ENCODE measurements around the gene TRIO.
A peak's percentile ranks its signal among the peaks of the same experiment; 100 is the strongest.

TRIO gene

GRCh38 chr5:14264605-14265316, 121.6 kb downstream of the TRIO start:
- Histone ChIP-seq H3K27ac (no peak overlapping the region), H2AFZ (no peak overlapping the region), H3K9me3 (ENCODE audit: control insufficient read depth, low read length) (no peaks in the 10 kb centered on the region), H3K27me3 (ENCODE audit: control insufficient read depth, insufficient read depth, low read length) (no peaks in the 10 kb centered on the region), H3K4me2 (ENCODE audit: low read length) (peak overlapping the region; percentile 41), H3K4me3 (ENCODE audit: low read depth, low read length) (peak overlapping the region; percentile 20), H3K79me2 (peaks cover 9% of the 10 kb centered on the region), H3K9ac (no peak overlapping the region), H3K36me3 (ENCODE audit: control insufficient read depth, insufficient read depth, low read length) (no peaks in the 10 kb centered on the region), H3K4me1 (peaks cover 15% of the 10 kb centered on the region)
- no peak for TF ChIP-seq CTCF (IDR thresholded peaks at IDR 0.05)

GRCh38 chr5:14265570-14265969, 122.4 kb downstream of the TRIO start:
- Histone ChIP-seq H2AFZ (no peak overlapping the region), H3K27me3 (ENCODE audit: control insufficient read depth, insufficient read depth, low read length) (no peaks in the 10 kb centered on the region), H3K27ac (no peak overlapping the region), H3K4me3 (ENCODE audit: low read depth, low read length) (no peak overlapping the region), H3K36me3 (ENCODE audit: control insufficient read depth, insufficient read depth, low read length) (no peaks in the 10 kb centered on the region), H3K4me2 (ENCODE audit: low read length) (no peak overlapping the region), H3K4me1 (peaks cover 22% of the 10 kb centered on the region), H3K79me2 (peaks cover 14% of the 10 kb centered on the region), H3K9me3 (ENCODE audit: control insufficient read depth, low read length) (no peaks in the 10 kb centered on the region), H3K9ac (no peak overlapping the region)
- no peak for TF ChIP-seq CTCF (IDR thresholded peaks at IDR 0.05)

GRCh38 chr5:14266171-14266570, 123.0 kb downstream of the TRIO start:
- H3K9me3 ChIP-seq (ENCODE audit: control insufficient read depth, low read length), result no peaks in the 10 kb centered on the region
- no peak for TF ChIP-seq CTCF (IDR thresholded peaks at IDR 0.05)
- H3K4me3 ChIP-seq (ENCODE audit: low read depth, low read length), result no peak overlapping the region
- H3K79me2 ChIP-seq, result peaks cover 10% of the 10 kb centered on the region
- no peak overlapping the region for H3K27ac ChIP-seq
- peaks cover 22% of the 10 kb centered on the region for H3K4me1 ChIP-seq
- no peaks in the 10 kb centered on the region for H3K27me3 ChIP-seq (ENCODE audit: control insufficient read depth, insufficient read depth, low read length)
- no peak overlapping the region for H3K9ac ChIP-seq
- no peak overlapping the region for H3K4me2 ChIP-seq (ENCODE audit: low read length)
- H3K36me3 ChIP-seq (ENCODE audit: control insufficient read depth, insufficient read depth, low read length), result no peaks in the 10 kb centered on the region
- H2AFZ ChIP-seq, result no peak overlapping the region

GRCh38 chr5:14266686-14267085, 123.5 kb downstream of the TRIO start:
- Histone ChIP-seq H3K4me3 (ENCODE audit: low read depth, low read length) (no peak overlapping the region), H3K9ac (no peak overlapping the region), H3K79me2 (peaks cover 9% of the 10 kb centered on the region), H3K27me3 (ENCODE audit: control insufficient read depth, insufficient read depth, low read length) (no peaks in the 10 kb centered on the region), H3K9me3 (ENCODE audit: control insufficient read depth, low read length) (no peaks in the 10 kb centered on the region), H3K4me1 (peaks cover 22% of the 10 kb centered on the region), H3K27ac (no peak overlapping the region), H2AFZ (no peak overlapping the region), H3K36me3 (ENCODE audit: control insufficient read depth, insufficient read depth, low read length) (no peaks in the 10 kb centered on the region), H3K4me2 (ENCODE audit: low read length) (no peak overlapping the region)
- no peak for TF ChIP-seq CTCF (IDR thresholded peaks at IDR 0.05)
